HS-5 (cell line): Measurements from ENCODE around the gene KCNIP2.

Experiments
- DNase-seq: peaks from one replicate; pipeline ENCODE4 v3.0.0-alpha.2; 2012; ENCODE audit warnings: low read depth

KCNIP2 gene

GRCh38 chr10:101851411-101852116 is 8.0 kb upstream of the KCNIP2 start:
- DNase-seq: no peak

GRCh38 chr10:101850749-101851148 is 7.1 kb upstream of the KCNIP2 start:
- no peak for DNase-seq

GRCh38 chr10:101848894-101849351 is 5.3 kb upstream of the KCNIP2 start:
- no peak for DNase-seq

GRCh38 chr10:101848408-101848807 is 4.8 kb upstream of the KCNIP2 start:
- no peak for DNase-seq

- no peak for DNase-seq
Observed at GRCh38 chr10:101845893-101846292, 2.3 kb upstream of the KCNIP2 start.

GRCh38 chr10:101841826-101842225 is 1.8 kb downstream of the KCNIP2 start:
- no peak for DNase-seq

GRCh38 chr10:101840741-101841453 is 2.7 kb downstream of the KCNIP2 start:
- no peak for DNase-seq

GRCh38 chr10:101840102-101840684 is 3.4 kb downstream of the KCNIP2 start:
- DNase-seq: no peak

GRCh38 chr10:101839416-101840063 is 4.1 kb downstream of the KCNIP2 start:
- no peak for DNase-seq

GRCh38 chr10:101839002-101839401 is 4.6 kb downstream of the KCNIP2 start:
- DNase-seq: no peak

- no peak for DNase-seq
Observed at GRCh38 chr10:101838416-101838970, 5.1 kb downstream of the KCNIP2 start.

GRCh38 chr10:101837748-101838147 is 5.9 kb downstream of the KCNIP2 start:
- no peak for DNase-seq

GRCh38 chr10:101835362-101835761 is 8.2 kb downstream of the KCNIP2 start:
- no peak for DNase-seq

- DNase-seq: no peak
Observed at GRCh38 chr10:101834341-101834740, 9.3 kb downstream of the KCNIP2 start.

GRCh38 chr10:101833466-101833865 is 10.1 kb downstream of the KCNIP2 start:
- no peak for DNase-seq

GRCh38 chr10:101832325-101832771 is 11.3 kb downstream of the KCNIP2 start:
- DNase-seq: no peak

GRCh38 chr10:101831169-101831811 is 12.3 kb downstream of the KCNIP2 start:
- DNase-seq: no peak

GRCh38 chr10:101830322-101831168 is 13.1 kb downstream of the KCNIP2 start:
- no peak for DNase-seq

GRCh38 chr10:101829561-101830315 is 13.9 kb downstream of the KCNIP2 start:
- DNase-seq: no peak
